HG02852 (cell line): ENCODE results near the gene SPATA9.
A peak's percentile ranks its signal among the peaks of the same experiment; 100 is the strongest.

Experiments
- ATAC-seq: cut with Tn5 transposase; IDR thresholded peaks from one replicate; pipeline ENCODE4 v1.9.1; 2021; ENCODE audit warnings: mild to moderate bottlenecking, moderate library complexity; ENCODE audit not compliant: unreplicated experiment

The SPATA9 gene

GRCh38 chr5:95621839-95622629 is 60.8 kb downstream of the SPATA9 start:
- ATAC-seq = no peak

GRCh38 chr5:95620870-95621838 is 61.6 kb downstream of the SPATA9 start:
- ATAC-seq = peak; percentile 51

- peak; percentile 58 for ATAC-seq
Measured at GRCh38 chr5:95620030-95620869, 62.5 kb downstream of the SPATA9 start, which contains the start of gene GPR150. TSS of gene GPR150 (plus strand) at chr5:95620087. CDS start at chr5:95620276, 189 bp downstream.

- ATAC-seq = no peak
Measured at GRCh38 chr5:95619514-95620029, 63.2 kb downstream of the SPATA9 start.

- ATAC-seq = no peak
Measured at GRCh38 chr5:95619096-95619495, 63.7 kb downstream of the SPATA9 start.

- no peak for ATAC-seq
Measured at GRCh38 chr5:95617057-95617456, 65.7 kb downstream of the SPATA9 start.

GRCh38 chr5:95615164-95615467 is 67.7 kb downstream of the SPATA9 start:
- peak; percentile 42 for ATAC-seq

- ATAC-seq = no peak
Measured at GRCh38 chr5:95613514-95613913, 69.3 kb downstream of the SPATA9 start.

GRCh38 chr5:95611396-95611795 is 71.4 kb downstream of the SPATA9 start:
- no peak for ATAC-seq

GRCh38 chr5:95610546-95610945 is 72.2 kb downstream of the SPATA9 start:
- no peak for ATAC-seq

GRCh38 chr5:95609711-95610110 is 73.1 kb downstream of the SPATA9 start:
- no peak for ATAC-seq
